ENCODE results near the gene NFIB.

The NFIB gene

DNA sequence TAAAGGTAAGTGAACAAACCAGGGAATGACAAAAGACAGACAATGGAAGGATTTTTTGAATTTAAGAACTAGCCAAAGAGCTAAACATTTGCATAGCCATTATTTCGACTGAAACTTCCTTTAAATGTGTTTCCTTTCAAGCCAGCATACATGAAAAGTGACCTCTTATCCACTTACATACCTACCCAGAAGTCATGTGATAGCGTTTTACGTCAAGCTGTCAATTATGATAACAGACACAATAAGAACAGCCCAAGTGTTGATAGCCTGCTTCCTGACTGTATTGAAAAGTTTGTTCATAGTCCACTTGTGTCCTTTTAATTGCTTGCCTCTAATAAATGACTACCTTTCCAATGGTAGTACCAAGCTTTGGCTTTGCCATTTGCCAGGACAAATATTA, 206.0 kb downstream of the NFIB start:
- Histone ChIP-seq H3K27me3 (replicated peaks; ENCODE audit: control insufficient read depth, insufficient read depth, low read length) (no peaks in the 10 kb centered on the region), H3K36me3 (ENCODE audit: control insufficient read depth, insufficient read depth, low read length) (no peaks in the 10 kb centered on the region), H3K4me3 (replicated peaks; ENCODE audit: low read depth, low read length) (no peak overlapping the region)
- no peak for DNase-seq (ENCODE audit: extremely low read depth, insufficient read length)
- TF ChIP-seq CTCF (IDR thresholded peaks at IDR 0.05; ENCODE audit: insufficient read depth, low read length, poor library complexity, severe bottlenecking) = no peak

DNA sequence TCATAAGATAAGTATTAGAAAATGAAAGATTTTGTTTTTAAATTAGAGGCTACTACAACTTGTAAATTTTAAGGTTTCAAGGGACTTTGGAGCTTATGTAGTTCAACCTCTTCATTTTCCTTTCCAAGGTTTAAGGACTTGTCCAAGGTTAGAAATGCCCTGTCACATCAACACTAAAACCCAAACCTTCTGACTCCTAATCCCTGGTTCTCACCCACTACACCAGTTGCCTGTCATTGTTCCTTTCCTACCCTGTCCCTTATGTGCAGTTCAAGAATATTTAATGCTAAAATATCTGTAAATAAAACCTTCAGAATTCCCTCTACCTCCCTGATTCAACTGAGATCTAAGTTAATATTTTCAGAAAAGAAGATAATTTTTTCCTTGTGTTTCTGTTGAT, 206.4 kb downstream of the NFIB start:
- H3K27me3 ChIP-seq (replicated peaks; ENCODE audit: control insufficient read depth, insufficient read depth, low read length) = no peaks in the 10 kb centered on the region
- no peaks in the 10 kb centered on the region for H3K36me3 ChIP-seq (ENCODE audit: control insufficient read depth, insufficient read depth, low read length)
- no peak for DNase-seq (ENCODE audit: extremely low read depth, insufficient read length)
- H3K4me3 ChIP-seq (replicated peaks; ENCODE audit: low read depth, low read length) = no peak overlapping the region
- TF ChIP-seq CTCF (IDR thresholded peaks at IDR 0.05; ENCODE audit: insufficient read depth, low read length, poor library complexity, severe bottlenecking) = no peak

GRCh38 chr9:14106699-14107098, 207.2 kb downstream of the NFIB start:
- no peak for TF ChIP-seq CTCF (IDR thresholded peaks at IDR 0.05; ENCODE audit: insufficient read depth, low read length, poor library complexity, severe bottlenecking)
- Histone ChIP-seq H3K4me3 (replicated peaks; ENCODE audit: low read depth, low read length) (no peak overlapping the region), H3K36me3 (ENCODE audit: control insufficient read depth, insufficient read depth, low read length) (no peaks in the 10 kb centered on the region), H3K27me3 (replicated peaks; ENCODE audit: control insufficient read depth, insufficient read depth, low read length) (no peaks in the 10 kb centered on the region)
- no peak for DNase-seq (ENCODE audit: extremely low read depth, insufficient read length)

DNA sequence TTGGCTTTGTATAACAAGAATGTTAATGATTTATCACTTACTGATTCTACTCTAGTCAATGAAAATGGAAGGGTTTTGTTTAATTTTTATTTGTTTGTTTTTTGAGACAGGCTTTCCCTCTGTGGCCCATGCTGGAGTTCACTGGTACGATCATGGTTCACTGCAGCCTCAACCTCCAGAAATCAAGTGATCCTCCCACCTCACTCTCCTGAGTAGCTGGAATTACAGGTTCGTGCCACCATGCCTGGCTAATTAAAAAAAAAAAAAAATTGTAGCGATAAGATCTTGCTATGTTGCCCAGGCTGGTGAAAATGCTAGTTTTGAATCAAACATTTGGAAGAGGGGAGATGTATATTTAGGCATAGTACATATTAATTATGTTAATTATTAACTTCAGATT, 209.4 kb downstream of the NFIB start:
- DNase-seq (ENCODE audit: extremely low read depth, insufficient read length) = no peak
- Histone ChIP-seq H3K27me3 (replicated peaks; ENCODE audit: control insufficient read depth, insufficient read depth, low read length) (no peaks in the 10 kb centered on the region), H3K36me3 (ENCODE audit: control insufficient read depth, insufficient read depth, low read length) (no peaks in the 10 kb centered on the region), H3K4me3 (replicated peaks; ENCODE audit: low read depth, low read length) (no peak overlapping the region)
- no peak for TF ChIP-seq CTCF (IDR thresholded peaks at IDR 0.05; ENCODE audit: insufficient read depth, low read length, poor library complexity, severe bottlenecking)

DNA sequence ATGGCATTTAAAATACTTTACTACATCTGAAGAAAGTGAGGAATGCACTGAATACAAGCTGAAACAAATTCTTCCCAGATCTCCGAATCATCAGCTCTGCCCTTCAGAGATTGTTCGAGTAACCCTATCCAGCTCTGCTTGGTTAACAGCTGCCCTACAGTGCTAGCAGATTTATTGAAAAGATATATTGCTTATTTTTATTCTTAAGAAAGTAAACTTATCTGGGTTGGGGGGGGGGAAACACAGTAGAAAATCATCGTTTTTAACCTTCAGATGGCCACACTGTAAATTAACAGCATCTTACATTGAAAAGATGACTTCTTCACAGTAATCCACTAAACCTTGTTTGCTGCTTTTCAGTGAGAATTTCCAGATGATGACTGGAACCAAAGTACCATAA, 210.8 kb downstream of the NFIB start:
- no peak overlapping the region for H3K4me3 ChIP-seq (replicated peaks; ENCODE audit: low read depth, low read length)
- TF ChIP-seq CTCF (IDR thresholded peaks at IDR 0.05; ENCODE audit: insufficient read depth, low read length, poor library complexity, severe bottlenecking) = no peak
- no peak for DNase-seq (ENCODE audit: extremely low read depth, insufficient read length)

DNA sequence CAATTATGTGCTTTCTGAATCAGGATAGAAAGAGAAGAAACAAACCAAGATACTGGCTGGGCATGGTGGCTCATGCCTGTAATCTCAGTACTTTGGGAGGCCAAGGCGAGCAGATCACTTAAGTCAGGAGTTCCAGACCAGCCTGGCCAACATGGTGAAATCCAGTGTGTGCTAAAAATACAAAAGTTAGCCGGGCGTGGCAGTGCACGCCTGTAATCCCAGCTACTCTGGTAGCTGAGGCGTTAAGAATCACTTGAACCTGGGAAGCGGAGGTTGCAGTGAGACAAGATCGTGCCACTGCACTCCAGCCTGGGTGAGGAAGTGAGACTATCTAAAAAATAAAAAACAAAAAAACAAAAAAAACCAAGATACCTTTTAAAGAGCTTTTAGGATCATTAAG, 214.2 kb downstream of the NFIB start:
- no peaks in the 10 kb centered on the region for H3K36me3 ChIP-seq (ENCODE audit: control insufficient read depth, insufficient read depth, low read length)
- TF ChIP-seq CTCF (IDR thresholded peaks at IDR 0.05; ENCODE audit: insufficient read depth, low read length, poor library complexity, severe bottlenecking) = no peak
- H3K4me3 ChIP-seq (replicated peaks; ENCODE audit: low read depth, low read length) = no peak overlapping the region
- DNase-seq (ENCODE audit: extremely low read depth, insufficient read length) = no peak
- H3K27me3 ChIP-seq (replicated peaks; ENCODE audit: control insufficient read depth, insufficient read depth, low read length) = no peaks in the 10 kb centered on the region

More for the DNA sequence above, 210.8 kb downstream of the NFIB start:
- Histone ChIP-seq H3K27me3 (replicated peaks; ENCODE audit: control insufficient read depth, insufficient read depth, low read length) (no peaks in the 10 kb centered on the region), H3K36me3 (ENCODE audit: control insufficient read depth, insufficient read depth, low read length) (no peaks in the 10 kb centered on the region)
